ENCODE results near the gene P4HA1.

Gene P4HA1

DNA sequence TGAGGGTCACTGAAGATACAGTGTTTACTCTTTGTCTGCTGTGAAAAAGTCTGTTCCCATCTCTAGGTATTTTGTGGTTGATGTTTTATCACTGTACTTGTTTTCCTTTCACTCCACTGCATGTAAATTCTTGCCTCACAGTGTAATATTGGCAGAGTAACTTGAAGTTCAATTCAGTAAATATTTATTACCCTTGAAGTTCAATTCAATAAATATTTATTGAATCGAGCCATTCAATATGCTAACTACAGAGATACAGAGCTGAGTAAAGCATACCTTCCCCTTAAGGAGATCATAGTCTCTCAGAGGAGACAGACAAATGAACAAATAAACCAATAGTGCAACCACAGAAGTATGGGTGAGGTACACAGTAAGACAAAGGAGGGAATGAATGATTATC, 22.8 kb upstream of the P4HA1 start:
- no peak for TF ChIP-seq TCF4 (CRISPR knock-in tag; IDR thresholded peaks at IDR 0.05; ENCODE audit: borderline replicate concordance)
- ATAC-seq = no peak

DNA sequence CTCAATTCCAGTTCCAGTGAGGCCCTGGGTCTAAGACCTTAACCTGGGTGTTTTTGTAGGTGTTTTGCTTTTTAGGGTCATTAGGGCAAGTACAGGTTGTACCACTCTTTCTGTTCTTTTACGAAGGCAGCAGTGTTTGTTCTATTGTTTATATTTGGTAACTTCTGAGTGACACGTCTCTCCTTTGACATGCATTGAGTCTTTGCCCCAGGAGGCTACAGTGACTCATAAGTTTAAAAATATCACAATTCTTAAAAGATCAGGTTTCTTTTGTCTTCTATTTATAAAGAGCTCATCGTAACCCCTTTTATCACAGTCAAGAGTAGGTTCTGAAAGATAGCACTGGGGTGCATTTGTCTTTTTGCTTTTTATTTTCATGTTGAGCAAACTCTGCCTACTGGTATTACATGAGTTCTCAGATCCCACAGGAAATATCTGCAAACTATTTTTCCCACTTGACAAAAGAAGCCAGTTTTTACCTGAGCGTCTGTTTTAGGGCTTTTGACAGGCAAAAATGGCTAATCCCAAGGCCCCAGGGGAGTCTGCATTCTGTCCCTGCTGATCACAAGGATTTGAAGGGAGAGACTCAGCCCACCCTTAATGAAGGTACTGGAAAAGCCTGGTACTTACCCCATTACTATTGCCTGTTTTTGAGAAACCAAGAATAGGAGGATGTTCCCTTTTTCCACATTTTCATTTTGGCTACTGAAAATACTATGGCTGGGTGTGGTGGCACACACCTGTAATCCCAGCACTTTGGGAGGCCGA, 21.5 kb upstream of the P4HA1 start:
- TF ChIP-seq TOX (CRISPR knock-in tag; IDR thresholded peaks at IDR 0.05; ENCODE audit: borderline replicate concordance) (no peak), ZNF565 (CRISPR knock-in tag; conservative IDR thresholded peaks at IDR 0.05; ENCODE audit: low read depth) (no peak), CSDC2 (CRISPR knock-in tag; IDR thresholded peaks at IDR 0.05) (no peak), ZFP30 (CRISPR knock-in tag; IDR thresholded peaks at IDR 0.05) (no peak), ZNF8 (CRISPR knock-in tag; IDR thresholded peaks at IDR 0.05) (no peak), ZC3H10 (CRISPR knock-in tag; IDR thresholded peaks at IDR 0.05) (no peak), PPARA (CRISPR knock-in tag; IDR thresholded peaks at IDR 0.05; ENCODE audit: borderline replicate concordance) (no peak), RARB (CRISPR knock-in tag; IDR thresholded peaks at IDR 0.05) (no peak), ZNF70 (CRISPR knock-in tag; IDR thresholded peaks at IDR 0.05) (no peak), ISL1 (CRISPR knock-in tag; IDR thresholded peaks at IDR 0.05) (no peak), PATZ1 (CRISPR knock-in tag; IDR thresholded peaks at IDR 0.05; ENCODE audit: borderline replicate concordance) (no peak)
- TF ChIP-seq, protein P1, sequence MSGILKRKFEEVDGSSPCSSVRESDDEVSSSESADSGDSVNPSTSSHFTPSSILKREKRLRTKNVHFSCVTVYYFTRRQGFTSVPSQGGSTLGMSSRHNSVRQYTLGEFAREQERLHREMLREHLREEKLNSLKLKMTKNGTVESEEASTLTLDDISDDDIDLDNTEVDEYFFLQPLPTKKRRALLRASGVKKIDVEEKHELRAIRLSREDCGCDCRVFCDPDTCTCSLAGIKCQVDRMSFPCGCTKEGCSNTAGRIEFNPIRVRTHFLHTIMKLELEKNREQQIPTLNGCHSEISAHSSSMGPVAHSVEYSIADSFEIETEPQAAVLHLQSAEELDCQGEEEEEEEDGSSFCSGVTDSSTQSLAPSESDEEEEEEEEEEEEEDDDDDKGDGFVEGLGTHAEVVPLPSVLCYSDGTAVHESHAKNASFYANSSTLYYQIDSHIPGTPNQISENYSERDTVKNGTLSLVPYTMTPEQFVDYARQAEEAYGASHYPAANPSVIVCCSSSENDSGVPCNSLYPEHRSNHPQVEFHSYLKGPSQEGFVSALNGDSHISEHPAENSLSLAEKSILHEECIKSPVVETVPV (CRISPR knock-in tag; IDR thresholded peaks at IDR 0.05) = no peak
- TF ChIP-seq, protein P2, sequence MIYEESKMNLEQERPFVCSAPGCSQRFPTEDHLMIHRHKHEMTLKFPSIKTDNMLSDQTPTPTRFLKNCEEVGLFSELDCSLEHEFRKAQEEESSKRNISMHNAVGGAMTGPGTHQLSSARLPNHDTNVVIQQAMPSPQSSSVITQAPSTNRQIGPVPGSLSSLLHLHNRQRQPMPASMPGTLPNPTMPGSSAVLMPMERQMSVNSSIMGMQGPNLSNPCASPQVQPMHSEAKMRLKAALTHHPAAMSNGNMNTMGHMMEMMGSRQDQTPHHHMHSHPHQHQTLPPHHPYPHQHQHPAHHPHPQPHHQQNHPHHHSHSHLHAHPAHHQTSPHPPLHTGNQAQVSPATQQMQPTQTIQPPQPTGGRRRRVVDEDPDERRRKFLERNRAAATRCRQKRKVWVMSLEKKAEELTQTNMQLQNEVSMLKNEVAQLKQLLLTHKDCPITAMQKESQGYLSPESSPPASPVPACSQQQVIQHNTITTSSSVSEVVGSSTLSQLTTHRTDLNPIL (CRISPR knock-in tag; IDR thresholded peaks at IDR 0.05; ENCODE audit: low read depth) = no peak
- ATAC-seq = peak; percentile 76

DNA sequence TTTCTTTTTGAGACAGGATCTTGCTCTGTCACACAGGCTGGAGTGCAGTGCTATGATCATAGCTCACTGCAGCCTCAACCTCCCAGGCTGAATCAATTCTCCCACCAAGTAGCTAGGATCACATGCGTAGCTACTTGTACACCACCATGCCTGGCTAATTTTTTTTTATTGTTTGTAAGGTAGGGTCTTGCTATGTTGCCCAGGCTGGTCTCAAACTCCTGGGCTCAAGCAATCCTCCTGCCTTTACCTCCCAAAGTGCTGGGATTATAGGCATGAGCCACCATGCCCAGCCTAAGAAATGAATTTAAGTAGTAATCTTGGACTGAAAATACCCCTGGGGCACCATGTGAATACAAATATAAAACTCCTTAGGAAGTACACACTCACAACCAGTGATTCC, 19.4 kb upstream of the P4HA1 start:
- no peak for ATAC-seq
- no peak for TF ChIP-seq POU6F1 (CRISPR knock-in tag; IDR thresholded peaks at IDR 0.05; ENCODE audit: borderline replicate concordance, low read depth)
- TF ChIP-seq ZNF8 (CRISPR knock-in tag; IDR thresholded peaks at IDR 0.05) = no peak
- TF ChIP-seq ESRRG (CRISPR knock-in tag; IDR thresholded peaks at IDR 0.05) = no peak
- TF ChIP-seq ISL1 (CRISPR knock-in tag; IDR thresholded peaks at IDR 0.05) = no peak
- TF ChIP-seq PPARA (CRISPR knock-in tag; IDR thresholded peaks at IDR 0.05; ENCODE audit: borderline replicate concordance) = no peak
- no peak for TF ChIP-seq RARB (CRISPR knock-in tag; IDR thresholded peaks at IDR 0.05)
- TF ChIP-seq, protein P1 (CRISPR knock-in tag; IDR thresholded peaks at IDR 0.05) = no peak
- TF ChIP-seq SNAI2 (CRISPR knock-in tag; IDR thresholded peaks at IDR 0.05) = no peak
- no peak for TF ChIP-seq PATZ1 (CRISPR knock-in tag; IDR thresholded peaks at IDR 0.05; ENCODE audit: borderline replicate concordance)
- no peak for TF ChIP-seq TCF4 (CRISPR knock-in tag; IDR thresholded peaks at IDR 0.05; ENCODE audit: borderline replicate concordance)
- TF ChIP-seq ZFP3 (CRISPR knock-in tag; IDR thresholded peaks at IDR 0.05) = no peak
- TF ChIP-seq ZNF565 (CRISPR knock-in tag; conservative IDR thresholded peaks at IDR 0.05; ENCODE audit: low read depth) = no peak

Data from SK-N-SH treated with all-trans-retinoic acid at 6 μM for 48 hours (cell line).